ENCODE data around the gene CKS1B. TPM values are rescaled to one million over a fixed set of nuclear protein-coding genes. Genes with fewer than 3 reads are reported as not detected.

Gene CKS1B
- total and polyA plus RNA-seq, 3 experiments from 2014 or later = 46.8 to 126 (median 125) TPM

GRCh38 chr1:154951901-154952657 lies 22.4 kb upstream of the CKS1B start:
- peaks cover 67 to 79% (median 74%) of the 10 kb centered on the region in 3 donors for H3K4me1 Mint-ChIP-seq
- peak overlapping the region; percentile 85 for H3K4me3 ChIP-seq (ENCODE audit: low read length)
- peak; percentile 50 to 74 (median 63) for DNase-seq
- peak overlapping the region; percentile 95 to 99 (median 97) for H3K4me3 Mint-ChIP-seq
- peak overlapping the region; percentile 100 for H3K27ac ChIP-seq (ENCODE audit: low read depth, low read length)
- no peaks in the 10 kb centered on the region for H3K9me3 ChIP-seq (ENCODE audit: low read length)
- H3K36me3 Mint-ChIP-seq = peaks cover 5 to 83% (median 12%) of the 10 kb centered on the region in 3 donors
- no peaks in the 10 kb centered on the region for H3K27me3 ChIP-seq (ENCODE audit: insufficient read depth, low read length, poor library complexity, severe bottlenecking)
- peaks cover 65% of the 10 kb centered on the region for H3K4me1 ChIP-seq (ENCODE audit: insufficient read depth, low read length)
- H3K27me3 Mint-ChIP-seq = peaks cover 0 to 10% of the 10 kb centered on the region in 2 donors
- H3K36me3 ChIP-seq (ENCODE audit: insufficient read depth, low read length) = peaks cover 33% of the 10 kb centered on the region
- H3K9me3 Mint-ChIP-seq = no peaks in the 10 kb centered on the region
- POLR2A ChIA-PET = interaction anchor here (0.5 to 1.0 kb wide), 6 partner anchors 9 to 1493 kb away, joined by 3 to 6 read pairs (median 4); no protein-coding TSS in a partner anchor
- peak overlapping the region; percentile 99 to 100 (median 100) for H3K27ac Mint-ChIP-seq
- CTCF ChIA-PET = interaction anchor here (0.8 to 5.9 kb wide), 11 partner anchors 9 to 393 kb away, joined by 3 to 65 read pairs (median 4); partner anchors contain the start of genes PMVK, PYGO2 and SHC1

GRCh38 chr1:154952664-154953063 lies 21.8 kb upstream of the CKS1B start:
- Mint-ChIP-seq H3K27ac (peak overlapping the region; percentile 99 to 100 (median 100)), H3K27me3 (peaks cover 0 to 10% of the 10 kb centered on the region in 2 donors), H3K9me3 (no peaks in the 10 kb centered on the region), H3K36me3 (peaks cover 5 to 82% (median 12%) of the 10 kb centered on the region in 3 donors), H3K4me1 (peaks cover 67 to 84% (median 80%) of the 10 kb centered on the region in 3 donors), H3K4me3 (peak overlapping the region; percentile 95 to 99 (median 97))
- CTCF ChIA-PET = interaction anchor here (1.1 to 5.9 kb wide), 8 partner anchors 9 to 393 kb away, joined by 3 to 65 read pairs (median 4); partner anchors contain the start of genes PMVK and PYGO2
- peaks cover 70% of the 10 kb centered on the region for H3K4me1 ChIP-seq (ENCODE audit: insufficient read depth, low read length)
- peaks cover 29% of the 10 kb centered on the region for H3K36me3 ChIP-seq (ENCODE audit: insufficient read depth, low read length)
- no peak for DNase-seq
- peak overlapping the region; percentile 85 for H3K4me3 ChIP-seq (ENCODE audit: low read length)
- peak overlapping the region; percentile 100 for H3K27ac ChIP-seq (ENCODE audit: low read depth, low read length)
- H3K9me3 ChIP-seq (ENCODE audit: low read length) = no peaks in the 10 kb centered on the region
- POLR2A ChIA-PET = interaction anchor here (0.6 to 3.8 kb wide), 5 partner anchors 9 to 1492 kb away, joined by 3 to 45 read pairs (median 4); partner anchors contain the start of gene PMVK
- H3K27me3 ChIP-seq (ENCODE audit: insufficient read depth, low read length, poor library complexity, severe bottlenecking) = no peaks in the 10 kb centered on the region

GRCh38 chr1:154953611-154954038 lies 20.9 kb upstream of the CKS1B start:
- no peak for DNase-seq
- no peaks in the 10 kb centered on the region for H3K27me3 ChIP-seq (ENCODE audit: insufficient read depth, low read length, poor library complexity, severe bottlenecking)
- peak overlapping the region; percentile 99 to 100 (median 100) for H3K27ac Mint-ChIP-seq
- ChIA-PET CTCF (interaction anchor here (1.5 to 5.9 kb wide), 4 partner anchors 8 to 64 kb away, joined by 4 to 65 read pairs (median 12); partner anchors contain the start of genes PMVK and PYGO2), POLR2A (interaction anchor here (3.6 to 3.8 kb wide), 2 partner anchors 13 to 16 kb away, joined by 15 to 45 read pairs; partner anchors contain the start of gene PMVK)
- H3K4me3 ChIP-seq (ENCODE audit: low read length) = peak overlapping the region; percentile 85
- H3K27ac ChIP-seq (ENCODE audit: low read depth, low read length) = peak overlapping the region; percentile 100
- peaks cover 68% of the 10 kb centered on the region for H3K4me1 ChIP-seq (ENCODE audit: insufficient read depth, low read length)
- no peaks in the 10 kb centered on the region for H3K9me3 Mint-ChIP-seq
- H3K36me3 Mint-ChIP-seq = peaks cover 3 to 80% (median 11%) of the 10 kb centered on the region in 3 donors
- peaks cover 0 to 10% of the 10 kb centered on the region in 2 donors for H3K27me3 Mint-ChIP-seq
- peaks cover 20% of the 10 kb centered on the region for H3K36me3 ChIP-seq (ENCODE audit: insufficient read depth, low read length)
- peaks cover 63 to 88% (median 86%) of the 10 kb centered on the region in 3 donors for H3K4me1 Mint-ChIP-seq
- H3K4me3 Mint-ChIP-seq = peak overlapping the region; percentile 95 to 99 (median 97)
- no peaks in the 10 kb centered on the region for H3K9me3 ChIP-seq (ENCODE audit: low read length)

GRCh38 chr1:154954541-154954940 lies 19.9 kb upstream of the CKS1B start:
- CTCF ChIA-PET = interaction anchor here (1.1 to 5.9 kb wide), 9 partner anchors 12 to 107 kb away, joined by 3 to 65 read pairs (median 8); partner anchors contain the start of genes CKS1B and PMVK
- peaks cover 0 to 9% of the 10 kb centered on the region in 2 donors for H3K27me3 Mint-ChIP-seq

GRCh38 chr1:154955039-154955717 lies 19.3 kb upstream of the CKS1B start:
- H3K36me3 Mint-ChIP-seq = peaks cover 0 to 78% (median 9%) of the 10 kb centered on the region in 3 donors
- CTCF ChIA-PET = interaction anchor here (0.5 to 5.9 kb wide), 17 partner anchors 12 to 534 kb away, joined by 3 to 65 read pairs (median 6); partner anchors contain the start of genes CKS1B, KRTCAP2, PMVK and SHC1
- peak; percentile 84 to 99 (median 96) for DNase-seq
- H3K9me3 Mint-ChIP-seq = no peaks in the 10 kb centered on the region
- H3K4me3 Mint-ChIP-seq = peak overlapping the region; percentile 95 to 99 (median 97)
- Histone ChIP-seq H3K36me3 (ENCODE audit: insufficient read depth, low read length) (peaks cover 16% of the 10 kb centered on the region), H3K27me3 (ENCODE audit: insufficient read depth, low read length, poor library complexity, severe bottlenecking) (no peaks in the 10 kb centered on the region), H3K9me3 (ENCODE audit: low read length) (no peaks in the 10 kb centered on the region), H3K4me1 (ENCODE audit: insufficient read depth, low read length) (peaks cover 66% of the 10 kb centered on the region), H3K4me3 (ENCODE audit: low read length) (peak overlapping the region; percentile 85), H3K27ac (ENCODE audit: low read depth, low read length) (peak overlapping the region; percentile 100)
- H3K27ac Mint-ChIP-seq = peak overlapping the region; percentile 99 to 100 (median 100)
- POLR2A ChIA-PET = interaction anchor here (0.6 to 3.8 kb wide), 15 partner anchors 15 to 619 kb away, joined by 3 to 45 read pairs (median 7); partner anchors contain the start of genes FLAD1, KRTCAP2 and PMVK
- peaks cover 0 to 9% of the 10 kb centered on the region in 2 donors for H3K27me3 Mint-ChIP-seq
- peaks cover 62 to 90% (median 77%) of the 10 kb centered on the region in 3 donors for H3K4me1 Mint-ChIP-seq

More at GRCh38 chr1:154954541-154954940, 19.9 kb upstream of the CKS1B start:
- peak overlapping the region; percentile 85 for H3K4me3 ChIP-seq (ENCODE audit: low read length)
- Mint-ChIP-seq H3K9me3 (no peaks in the 10 kb centered on the region), H3K4me3 (peak overlapping the region; percentile 95 to 99 (median 97)), H3K27ac (peak overlapping the region; percentile 99 to 100 (median 100)), H3K4me1 (peaks cover 59 to 86% (median 76%) of the 10 kb centered on the region in 3 donors), H3K36me3 (peaks cover 0 to 78% (median 9%) of the 10 kb centered on the region in 3 donors)
- POLR2A ChIA-PET = interaction anchor here (0.6 to 3.8 kb wide), 8 partner anchors 14 to 240 kb away, joined by 3 to 45 read pairs (median 10); partner anchors contain the start of genes FLAD1 and PMVK
- DNase-seq = no peak
- H3K36me3 ChIP-seq (ENCODE audit: insufficient read depth, low read length) = peaks cover 17% of the 10 kb centered on the region
- peak overlapping the region; percentile 100 for H3K27ac ChIP-seq (ENCODE audit: low read depth, low read length)
- H3K27me3 ChIP-seq (ENCODE audit: insufficient read depth, low read length, poor library complexity, severe bottlenecking) = no peaks in the 10 kb centered on the region
- no peaks in the 10 kb centered on the region for H3K9me3 ChIP-seq (ENCODE audit: low read length)
- H3K4me1 ChIP-seq (ENCODE audit: insufficient read depth, low read length) = peaks cover 66% of the 10 kb centered on the region

- Histone ChIP-seq H3K36me3 (ENCODE audit: insufficient read depth, low read length) (peaks cover 9% of the 10 kb centered on the region), H3K27ac (ENCODE audit: low read depth, low read length) (peak within 1 kb of the TSS; percentile 100), H3K4me1 (ENCODE audit: insufficient read depth, low read length) (peaks cover 66% of the 10 kb centered on the region), H3K4me3 (ENCODE audit: low read length) (peak within 1 kb of the TSS; percentile 85), H3K9me3 (ENCODE audit: low read length) (no peaks in the 10 kb centered on the region), H3K27me3 (ENCODE audit: insufficient read depth, low read length, poor library complexity, severe bottlenecking) (no peaks in the 10 kb centered on the region)
- DNase-seq = peak; percentile 67 to 94 (median 89)
- Mint-ChIP-seq H3K9me3 (no peaks in the 10 kb centered on the region), H3K36me3 (peaks cover 0 to 77% (median 5%) of the 10 kb centered on the region in 3 donors), H3K4me1 (peaks cover 63 to 90% (median 77%) of the 10 kb centered on the region in 3 donors), H3K27ac (peak within 1 kb of the TSS; percentile 99 to 100 (median 100)), H3K27me3 (peaks cover 0 to 9% of the 10 kb centered on the region in 2 donors), H3K4me3 (peak within 1 kb of the TSS; percentile 95 to 99 (median 97))
- ChIA-PET CTCF (interaction anchor here (0.5 to 5.9 kb wide), 18 partner anchors 11 to 533 kb away, joined by 3 to 65 read pairs (median 6); partner anchors contain the start of genes CKS1B, KRTCAP2, PMVK and SHC1), POLR2A (interaction anchor here (0.6 to 3.8 kb wide), 13 partner anchors 16 to 620 kb away, joined by 3 to 45 read pairs (median 7); partner anchors contain the start of genes FLAD1, KRTCAP2 and PMVK)
Measured at GRCh38 chr1:154955718-154956543, 18.6 kb upstream of the CKS1B start, which contains the start of gene PBXIP1. Gene PBXIP1, minus strand, starts transcription at chr1:154956099. Its CDS starts 2,378 bp downstream, at chr1:154953721.
